Ascending aorta (tissue), 2 donors: ENCODE measurements around the gene NLRC3. TPM values are rescaled to one million over a fixed set of nuclear protein-coding genes. Genes with fewer than 3 reads are reported as not detected.

ENCODE experiments used
- DNase-seq, 2 donors: peaks; one replicate each; pipeline ENCODE4 v3.0.0-alpha.2; 2019; ENCODE audit warnings: low spot score in 2 of 2
- H3K27ac ChIP-seq, 2 donors: fragments of 200-600 bp; sonication (generic); one replicate each; pipeline ENCODE4 v1.5.1; 2016 to 2017; ENCODE audit warnings: mild to moderate bottlenecking in 1 of 2
- H3K27me3 ChIP-seq: fragments of 200-600 bp; sonication (generic); one replicate; pipeline ENCODE4 v1.5.1; 2017
- H3K36me3 ChIP-seq, 2 donors: fragments of 200-600 bp; sonication (generic); one replicate each; pipeline ENCODE4 v1.5.1; 2016
- H3K4me1 ChIP-seq, 2 donors: fragments of 200-600 bp; sonication (generic); one replicate each; pipeline ENCODE4 v1.5.1; 2016 to 2017; ENCODE audit warnings: mild to moderate bottlenecking in 1 of 2
- H3K4me3 ChIP-seq, 2 donors: fragments of 200-600 bp; sonication (generic); one replicate each; pipeline ENCODE4 v1.5.1; 2016 to 2017; ENCODE audit warnings: mild to moderate bottlenecking in 1 of 2
- H3K9me3 ChIP-seq, 2 donors: fragments of 200-600 bp; sonication (generic); one replicate each; pipeline ENCODE4 v1.5.1; 2016
- CTCF ChIP-seq, 3 experiments: fragments of 200-600 bp in 2 of 3; fragments of 450-650 bp in 1 of 3; sonication (generic) in 2 of 3; IDR thresholded peaks; one replicate each; pipeline ENCODE4 v1.5.1; 2016 to 2019; ENCODE audit warnings: antibody characterized with exemption in 3 of 3, mild to moderate bottlenecking in 1 of 3, moderate library complexity in 1 of 3
- intact Hi-C: fragments of 100-400 bp; cut with DNase I; formaldehyde crosslinking; loops from one replicate; pipeline ENCODE4 v1.15.1; 2023
- total RNA-seq: library from RNA; depleted of rRNA; stranded (reverse); fragments of >200 nt; gene quantifications from one replicate; pipeline ENCODE4 v1.1.0, GENCODE V29; 2016

Gene NLRC3
- total RNA-seq, 1 donor from 2014 or later: 2.1 TPM

- no peak for DNase-seq
- no peak overlapping the region for H3K4me3 ChIP-seq
- H3K9me3 ChIP-seq: no peaks in the 10 kb centered on the region
- H3K27me3 ChIP-seq: no peaks in the 10 kb centered on the region
- no peak overlapping the region for H3K27ac ChIP-seq
- peaks cover 13 to 21% of the 10 kb centered on the region in 2 donors for H3K36me3 ChIP-seq
- TF ChIP-seq CTCF (IDR thresholded peaks at IDR 0.05): no peak
- intact Hi-C loops: no loop called here
- no peaks in the 10 kb centered on the region for H3K4me1 ChIP-seq
These were observed 1.7 kb upstream of the NLRC3 start for GRCh38 chr16:3578610-3579551.

DNA sequence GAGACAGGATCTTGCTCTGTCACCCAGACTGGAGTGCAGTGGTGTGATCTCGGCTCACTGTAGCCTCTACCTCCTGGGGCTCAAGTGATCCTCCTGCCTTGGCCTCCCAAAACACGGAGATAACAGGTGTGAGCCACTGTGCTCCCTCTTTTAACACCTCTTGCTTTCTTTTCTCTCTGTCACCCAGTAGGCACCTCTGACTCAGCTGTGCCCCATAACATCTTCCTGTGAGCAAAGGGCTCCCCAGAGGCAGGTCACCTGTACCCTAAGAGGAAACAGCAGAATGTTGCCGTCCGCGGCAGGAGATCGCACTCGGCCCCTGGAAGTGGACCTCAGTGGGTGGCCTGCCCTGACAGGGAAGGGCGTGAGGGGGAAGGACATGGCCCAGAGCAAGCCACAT is 918 bp upstream of the NLRC3 start:
- Histone ChIP-seq H3K27me3 (no peaks in the 10 kb centered on the region), H3K9me3 (no peaks in the 10 kb centered on the region), H3K36me3 (peaks cover 5 to 16% of the 10 kb centered on the region in 2 donors), H3K4me1 (no peaks in the 10 kb centered on the region), H3K27ac (no peak overlapping the region), H3K4me3 (no peak overlapping the region)
- intact Hi-C loops: no loop called here
- no peak for DNase-seq
- TF ChIP-seq CTCF (IDR thresholded peaks at IDR 0.05): no peak

DNA sequence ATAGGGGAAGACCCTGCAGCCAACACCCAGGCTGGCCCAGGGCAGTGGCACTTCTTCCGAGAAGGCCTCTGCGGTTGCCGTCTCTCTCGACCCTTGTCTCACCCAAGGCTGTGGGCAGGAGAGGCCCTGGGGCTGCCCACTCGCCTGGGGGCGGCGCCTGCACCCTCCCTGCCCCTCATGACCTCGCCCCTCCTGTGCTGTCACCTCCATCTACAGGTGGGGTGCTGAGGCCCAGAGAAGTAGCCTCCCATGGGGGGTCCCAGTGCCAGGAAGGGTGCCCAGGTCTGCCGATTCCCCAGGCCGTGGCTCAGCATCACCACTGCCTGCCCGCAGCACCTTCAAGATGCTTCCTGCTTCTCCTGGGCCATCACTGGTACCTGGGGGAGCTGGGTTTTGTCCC is 992 bp downstream of the NLRC3 start:
- no peak overlapping the region for H3K27ac ChIP-seq
- H3K27me3 ChIP-seq: no peaks in the 10 kb centered on the region
- peaks cover 0 to 1% of the 10 kb centered on the region in 2 donors for H3K36me3 ChIP-seq
- DNase-seq: no peak
- H3K4me3 ChIP-seq: no peak overlapping the region
- H3K9me3 ChIP-seq: no peaks in the 10 kb centered on the region
- no peaks in the 10 kb centered on the region for H3K4me1 ChIP-seq
- intact Hi-C loops: no loop called here
- no peak for TF ChIP-seq CTCF (IDR thresholded peaks at IDR 0.05)

GRCh38 chr16:3575491-3575890 is 1.7 kb downstream of the NLRC3 start:
- peaks cover 0 to 3% of the 10 kb centered on the region in 2 donors for H3K9me3 ChIP-seq
- intact Hi-C loops: no loop called here

GRCh38 chr16:3574195-3574594 is 3.0 kb downstream of the NLRC3 start:
- H3K36me3 ChIP-seq: peaks cover 0 to 2% of the 10 kb centered on the region in 2 donors
- H3K4me3 ChIP-seq: no peak overlapping the region
- H3K27ac ChIP-seq: no peak overlapping the region
- TF ChIP-seq CTCF (IDR thresholded peaks at IDR 0.05): no peak
- no peaks in the 10 kb centered on the region for H3K4me1 ChIP-seq
- DNase-seq: no peak
- intact Hi-C loops: no loop called here
- peaks cover 0 to 6% of the 10 kb centered on the region in 2 donors for H3K9me3 ChIP-seq
- no peaks in the 10 kb centered on the region for H3K27me3 ChIP-seq

More at GRCh38 chr16:3575491-3575890, 1.7 kb downstream of the NLRC3 start:
- no peak for TF ChIP-seq CTCF (IDR thresholded peaks at IDR 0.05)
- Histone ChIP-seq H3K4me3 (no peak overlapping the region), H3K36me3 (peaks cover 0 to under 1% of the 10 kb centered on the region in 2 donors), H3K4me1 (no peaks in the 10 kb centered on the region), H3K27ac (no peak overlapping the region), H3K27me3 (no peaks in the 10 kb centered on the region)
- DNase-seq: no peak
